A673 (cell line): ENCODE results near the gene IDE.
"Not testable (repeated sequence)": the region's sequence is repeated elsewhere in the genome, so short reads cannot be mapped to it uniquely, and the experiment has no call there.

Source experiments
- CTCF ChIP-seq: fragments of 300-800, 200-600 bp; sonication (generic); conservative IDR thresholded peaks from 2 replicates; pipeline ENCODE4 v1.5.1; 2017; ENCODE audit warnings: low read depth, mild to moderate bottlenecking, antibody characterized with exemption, low read length, moderate library complexity, mixed read lengths
- EZH2 ChIP-seq: fragments of 200-600 bp; sonication (generic); IDR thresholded peaks from 2 replicates; pipeline ENCODE4 v1.6.1; 2017; ENCODE audit warnings: borderline replicate concordance, low read depth, mild to moderate bottlenecking, mixed read lengths, antibody characterized with exemption, low read length; ENCODE audit not compliant: poor library complexity, severe bottlenecking

- not testable (repeated sequence) for TF ChIP-seq EZH2, CTCF
Measured at GRCh38 chr10:92569663-92570062, 4.2 kb downstream of the IDE start.
